Progenitor cell of endocrine pancreas (in vitro differentiated cells): ENCODE measurements around the gene APOL6. TPM values are rescaled to one million over a fixed set of nuclear protein-coding genes. Genes with fewer than 3 reads are reported as not detected.

ENCODE experiments used
- DNase-seq: peaks from one replicate; pipeline ENCODE4 v3.0.0; 2021; ENCODE audit warnings: low spot score; ENCODE audit not compliant: unreplicated experiment
- H3K27ac Mint-ChIP-seq: 2 replicates; pipeline ENCODE4 v1.8.0; 2021; ENCODE audit warnings: mild to moderate bottlenecking, moderate library complexity, mixed read lengths
- H3K27me3 Mint-ChIP-seq: 2 replicates; pipeline ENCODE4 v1.8.0; 2021; ENCODE audit warnings: mixed read lengths
- H3K36me3 Mint-ChIP-seq: 2 replicates; pipeline ENCODE4 v1.8.0; 2022; ENCODE audit warnings: mixed read lengths; ENCODE audit not compliant: insufficient read depth
- H3K4me1 Mint-ChIP-seq: 2 replicates; pipeline ENCODE4 v1.8.0; 2021; ENCODE audit warnings: low read depth, mixed read lengths
- H3K4me3 Mint-ChIP-seq: 2 replicates; pipeline ENCODE4 v1.8.0; 2021; ENCODE audit warnings: low read depth, mild to moderate bottlenecking, moderate library complexity, mixed read lengths
- H3K9me3 Mint-ChIP-seq: 2 replicates; pipeline ENCODE4 v1.8.0; 2021; ENCODE audit warnings: low read depth, mixed read lengths
- CTCF ChIP-seq: fragments of 200-600 bp; sonication (generic); IDR thresholded peaks from one replicate; pipeline ENCODE4 v1.5.0; 2021; ENCODE audit warnings: antibody characterized with exemption, mild to moderate bottlenecking; ENCODE audit not compliant: unreplicated experiment
- total RNA-seq: library from RNA; stranded (reverse); gene quantifications from 2 replicates; pipeline ENCODE4 v1.2.1, GENCODE V29; 2021

The APOL6 gene
- total RNA-seq, 1 donor from 2014 or later = 0.07 TPM

GRCh38 chr22:35708917-35709316 is 60.7 kb downstream of the APOL6 start:
- peaks cover 3% of the 10 kb centered on the region for H3K36me3 Mint-ChIP-seq
- H3K27me3 Mint-ChIP-seq = no peaks in the 10 kb centered on the region
- no peak overlapping the region for H3K27ac Mint-ChIP-seq
- peaks cover 2% of the 10 kb centered on the region for H3K4me1 Mint-ChIP-seq
- no peak overlapping the region for H3K4me3 Mint-ChIP-seq
- no peak for TF ChIP-seq CTCF
- peaks cover 7% of the 10 kb centered on the region for H3K9me3 Mint-ChIP-seq
- no peak for DNase-seq

- no peaks in the 10 kb centered on the region for H3K27me3 Mint-ChIP-seq
- peaks cover 7% of the 10 kb centered on the region for H3K9me3 Mint-ChIP-seq
- H3K27ac Mint-ChIP-seq = no peak overlapping the region
- no peak overlapping the region for H3K4me3 Mint-ChIP-seq
- peaks cover 2% of the 10 kb centered on the region for H3K4me1 Mint-ChIP-seq
- DNase-seq = no peak
- no peak for TF ChIP-seq CTCF
- peaks cover 3% of the 10 kb centered on the region for H3K36me3 Mint-ChIP-seq
These were observed 63.1 kb downstream of the APOL6 start for GRCh38 chr22:35711336-35711735.

- Mint-ChIP-seq H3K36me3 (peaks cover 3% of the 10 kb centered on the region), H3K4me1 (peaks cover 2% of the 10 kb centered on the region), H3K27ac (no peak overlapping the region), H3K27me3 (no peaks in the 10 kb centered on the region), H3K4me3 (no peak overlapping the region), H3K9me3 (peaks cover 7% of the 10 kb centered on the region)
- no peak for TF ChIP-seq CTCF
- no peak for DNase-seq
These were observed 64.4 kb downstream of the APOL6 start for GRCh38 chr22:35712672-35713071.

- no peak for TF ChIP-seq CTCF
- Mint-ChIP-seq H3K36me3 (peaks cover 3% of the 10 kb centered on the region), H3K27ac (no peak within 1 kb of the TSS), H3K4me1 (no peaks in the 10 kb centered on the region), H3K9me3 (peaks cover 11% of the 10 kb centered on the region), H3K4me3 (no peak within 1 kb of the TSS), H3K27me3 (no peaks in the 10 kb centered on the region)
- DNase-seq = no peak
These were observed 69.3 kb downstream of the APOL6 start, which contains the start of gene APOL5 for GRCh38 chr22:35717572-35717971. TSS of gene APOL5 (plus strand) at chr22:35717872. CDS start at chr22:35717872, 0 bp downstream.

Other genes starting within 250 kb of the APOL6 start
- 84.8 and 92.8 TPM in 2 replicates for gene MCM5, start 248.3 kb upstream of the APOL6 start, total RNA-seq
- 0.07 TPM in 1 of 2 replicates, not detected in the other for gene RASD2, start 107.6 kb upstream of the APOL6 start, total RNA-seq
- not detected in 2 replicates for gene MB, start 31.1 kb upstream of the APOL6 start, total RNA-seq
- gene APOL5, start 69.4 kb downstream of the APOL6 start, total RNA-seq = not detected in 2 replicates